ENCODE results near the gene PRKX.
"Not testable (repeated sequence)": the region's sequence is repeated elsewhere in the genome, so short reads cannot be mapped to it uniquely, and the experiment has no call there.

The PRKX gene

GRCh38 chrX:3713225-3713936 is at the start of gene PRKX:
PRKX (minus strand) TSS chrX:3713649; CDS start chrX:3713253, 396 bp downstream.
- DNase-seq, result no peak

- DNase-seq, result no peak
Measured at GRCh38 chrX:3763111-3763510, 49.7 kb upstream of the PRKX start.

DNA sequence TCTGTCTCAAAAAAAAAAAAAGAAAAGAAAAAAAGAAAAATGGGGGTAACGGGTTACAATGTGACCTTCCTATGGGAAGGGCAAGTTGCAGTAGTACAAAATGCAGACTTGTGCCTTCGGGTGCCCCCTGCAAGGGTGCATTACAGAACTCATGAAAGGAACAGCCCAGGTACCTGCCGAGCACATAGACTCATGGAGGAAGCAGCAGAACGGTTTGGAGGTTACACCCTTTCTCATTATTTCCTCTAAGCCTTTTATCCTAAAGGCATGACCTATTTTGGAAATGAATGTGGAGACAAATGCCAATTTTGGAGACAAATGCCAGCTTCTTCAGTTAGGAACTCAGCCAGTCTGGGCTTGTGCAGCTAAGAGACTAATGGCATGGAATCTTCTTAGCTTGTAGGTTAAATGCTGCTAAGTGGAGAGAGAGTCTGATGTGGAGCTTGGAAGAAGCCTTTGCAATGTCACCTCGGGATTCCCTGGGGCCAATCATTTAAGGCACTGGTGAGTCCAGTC is 44.1 kb upstream of the PRKX start:
- DNase-seq, result no peak

DNA sequence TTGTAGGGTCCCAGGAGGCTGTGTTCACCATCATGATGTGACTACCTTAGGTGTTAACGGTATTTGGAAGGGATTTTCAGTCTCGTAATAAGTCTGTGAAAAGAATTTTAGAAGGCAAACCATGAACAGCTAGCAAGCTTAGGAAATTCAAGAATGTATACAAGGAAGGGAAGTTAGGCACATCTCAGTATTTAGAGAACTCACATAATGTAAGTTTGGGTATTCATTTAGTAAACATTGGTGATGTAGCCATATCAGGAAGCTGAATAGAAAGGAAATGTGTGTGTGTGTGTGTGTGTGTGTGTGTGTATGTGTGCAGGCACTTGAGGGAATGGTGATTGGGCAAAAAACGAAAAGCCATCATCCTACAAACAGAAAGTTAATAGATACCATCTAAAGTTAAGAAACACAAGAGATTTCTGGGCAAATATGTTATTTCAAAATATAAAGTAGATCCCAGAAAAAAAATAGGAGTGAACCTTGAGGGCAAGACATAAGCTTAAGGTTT is 34.7 kb upstream of the PRKX start:
- DNase-seq, result no peak

DNA sequence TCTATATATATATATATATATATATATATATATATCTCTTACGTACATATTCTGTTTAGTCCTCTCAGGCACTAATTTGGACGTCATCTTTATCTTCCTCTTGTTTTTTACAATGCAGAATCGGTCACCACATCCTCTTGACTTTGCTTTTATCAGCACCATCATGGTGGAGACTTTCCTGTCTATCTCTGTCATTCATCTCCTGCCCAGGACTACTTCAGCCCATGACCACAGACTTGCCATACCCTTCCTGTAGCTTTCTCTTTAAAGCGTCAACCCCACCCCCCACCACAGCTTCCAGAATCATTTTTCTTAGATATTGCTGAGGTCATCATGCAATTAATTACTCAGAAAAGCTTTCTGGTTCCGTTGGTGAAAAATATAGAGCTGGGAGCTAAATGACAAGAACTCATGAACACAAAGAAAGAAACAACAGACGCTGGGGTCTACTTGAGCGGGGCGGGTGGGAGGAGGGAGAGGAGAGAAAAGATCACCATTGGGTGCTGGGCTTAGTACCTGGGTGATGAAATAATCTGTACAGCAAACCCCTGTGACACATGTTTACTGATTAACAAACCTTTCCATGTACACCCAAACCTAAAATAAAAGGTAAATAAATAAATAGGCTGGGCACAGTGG is 30.5 kb upstream of the PRKX start:
- no peak for DNase-seq

GRCh38 chrX:3740946-3741345 is 27.5 kb upstream of the PRKX start:
- DNase-seq, result not testable (repeated sequence)

DNA sequence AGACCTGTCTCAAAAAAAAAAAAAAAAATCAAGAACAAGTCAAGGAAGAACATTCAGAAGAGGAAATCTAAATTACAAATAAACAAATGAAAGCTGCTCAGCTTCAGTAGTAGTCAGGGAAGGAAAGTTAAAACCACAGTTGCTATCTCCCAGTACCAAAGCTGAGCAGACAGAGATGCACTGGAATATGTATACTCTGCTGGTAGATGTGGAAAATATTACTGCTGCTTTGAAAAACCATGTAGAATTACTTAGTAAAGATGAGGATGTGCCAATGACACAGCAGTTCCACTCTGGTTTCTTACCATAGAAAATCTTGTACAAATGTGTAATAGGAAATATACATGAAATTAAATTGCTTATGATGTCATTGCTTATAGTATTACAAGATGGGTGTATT is 25.1 kb upstream of the PRKX start:
- no peak for DNase-seq

DNA sequence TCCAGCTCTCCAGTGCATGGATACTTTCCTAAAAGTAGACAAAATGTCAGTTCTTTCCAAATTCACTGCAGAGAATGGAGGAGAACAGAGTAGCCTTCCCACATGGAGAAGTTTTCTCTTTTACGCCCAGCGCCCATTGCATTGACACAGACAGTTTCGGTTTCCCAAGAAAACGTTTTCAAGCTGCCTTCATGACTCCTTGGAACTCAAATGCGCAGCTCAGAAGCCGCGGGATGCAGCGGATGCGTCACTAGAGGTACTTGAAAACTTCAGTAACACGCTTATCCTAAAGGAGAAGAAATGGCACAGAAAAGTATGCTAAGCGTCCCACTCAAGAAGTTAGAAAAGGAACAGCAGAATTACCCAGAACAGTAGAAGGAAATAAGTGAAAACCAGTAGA is 23.1 kb upstream of the PRKX start:
- not testable (repeated sequence) for DNase-seq

GRCh38 chrX:3735891-3736290 is 22.4 kb upstream of the PRKX start:
- DNase-seq, result not testable (repeated sequence)

DNA sequence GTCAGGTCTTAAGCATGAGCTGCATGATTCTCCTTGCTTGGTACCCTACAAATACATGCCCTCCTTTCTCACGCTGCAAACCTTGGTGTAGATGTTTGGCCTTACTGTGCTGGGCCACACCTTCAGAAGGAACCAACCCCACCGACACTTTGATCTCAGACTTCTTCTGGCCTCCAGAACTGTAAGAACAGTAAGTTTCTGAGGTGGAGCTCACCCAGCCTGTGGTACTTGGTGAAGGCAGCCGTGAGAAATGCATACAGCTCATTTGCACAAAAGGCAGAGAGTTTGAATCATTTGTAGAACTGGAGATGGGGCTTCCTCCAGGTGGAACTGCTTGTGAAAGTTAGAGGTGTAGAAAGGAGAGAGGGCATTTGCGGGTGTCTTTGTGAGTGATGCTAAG is 21.0 kb upstream of the PRKX start:
- not testable (repeated sequence) for DNase-seq

DNA sequence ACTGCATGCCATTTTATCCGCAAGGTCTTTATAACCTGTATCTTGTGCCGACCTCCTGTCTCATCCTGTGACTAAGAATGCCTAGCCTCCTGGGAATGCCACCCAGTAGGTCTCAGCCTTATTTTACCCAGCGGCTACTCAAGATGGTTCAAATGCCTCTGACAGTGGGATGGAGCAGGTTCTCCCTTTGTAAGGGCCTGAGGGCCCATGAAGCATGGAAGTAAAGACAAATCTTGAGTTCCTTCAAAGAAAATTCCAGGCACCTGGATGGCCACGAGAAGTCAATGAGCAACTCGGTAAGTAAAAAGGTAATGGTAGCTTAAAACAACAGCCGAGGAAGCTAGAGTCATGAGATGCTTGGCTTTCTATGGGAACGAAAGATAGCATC is 19.6 kb upstream of the PRKX start:
- DNase-seq, result no peak

DNA sequence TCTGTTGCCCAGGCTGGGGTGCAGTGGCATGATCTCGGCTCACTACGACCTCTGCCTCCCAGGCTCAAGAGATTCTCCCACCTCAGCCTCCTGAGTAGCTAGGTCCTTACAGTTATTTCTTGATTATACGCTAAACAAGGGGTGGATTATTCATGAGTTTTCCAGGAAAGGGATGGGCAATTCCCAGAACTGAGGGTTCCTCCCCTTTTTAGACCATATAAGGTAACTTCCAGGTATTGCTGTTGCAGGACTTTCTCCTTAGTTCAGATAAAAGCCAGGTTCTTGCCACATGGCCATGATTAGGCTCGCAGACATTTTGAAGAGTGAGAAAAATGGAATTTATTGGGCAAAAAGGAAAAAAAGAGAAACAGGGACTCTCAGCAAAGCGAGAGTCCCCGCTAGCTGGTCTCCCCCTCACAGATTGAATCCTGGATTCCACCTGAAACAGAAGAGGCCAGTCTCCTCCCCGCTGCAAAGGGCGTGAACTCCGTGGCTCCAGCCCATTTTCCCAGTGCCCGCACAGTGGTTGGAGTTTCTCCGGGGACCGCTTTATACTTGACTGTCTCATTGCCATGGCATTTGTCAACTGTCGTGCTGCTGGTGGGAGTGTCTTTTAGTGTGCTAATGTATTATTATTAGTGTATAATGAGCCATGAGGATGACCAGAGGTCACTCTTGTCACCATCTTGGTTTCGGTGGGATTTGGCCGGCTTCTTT is 19.0 kb upstream of the PRKX start:
- not testable (repeated sequence) for DNase-seq

GRCh38 chrX:3728454-3728853 is 15.0 kb upstream of the PRKX start:
- no peak for DNase-seq

- not testable (repeated sequence) for DNase-seq
Measured at GRCh38 chrX:3723460-3723859, 10.0 kb upstream of the PRKX start.

DNA sequence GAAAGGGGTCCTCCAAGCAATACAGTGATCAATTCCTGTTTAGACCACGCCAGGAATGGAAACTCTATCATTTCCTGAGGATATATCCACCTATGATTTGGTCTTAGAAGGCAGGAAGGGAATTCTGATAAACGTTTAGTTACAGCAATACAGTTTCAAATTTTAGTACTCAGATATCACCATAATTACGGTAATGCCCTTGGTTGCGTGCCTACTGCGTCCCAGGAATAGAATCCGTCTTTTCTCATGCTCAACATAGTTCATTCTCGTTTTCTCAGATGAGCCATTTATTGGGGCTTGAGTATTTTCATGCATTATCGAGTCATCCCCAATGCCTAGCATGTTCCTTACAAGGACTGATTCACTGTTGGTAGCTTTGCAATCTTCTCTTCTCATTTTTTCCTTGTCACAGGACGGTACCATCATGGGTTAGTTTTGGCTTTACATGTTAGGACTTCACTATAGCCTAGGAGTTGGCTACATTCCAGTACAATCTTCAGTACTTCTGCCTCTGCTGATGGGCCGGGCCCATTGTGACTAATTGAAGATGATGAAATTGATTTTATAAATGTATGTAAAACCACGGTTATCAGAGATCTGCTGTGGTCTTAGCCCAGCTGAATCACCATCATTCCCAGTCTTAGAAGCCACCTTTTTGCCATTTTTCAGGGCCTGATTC is 4.4 kb upstream of the PRKX start:
- DNase-seq, result no peak

GRCh38 chrX:3715921-3716320 is 2.5 kb upstream of the PRKX start:
- no peak for DNase-seq

GRCh38 chrX:3714706-3715479 is 1.4 kb upstream of the PRKX start:
- DNase-seq, result not testable (repeated sequence)

DNA sequence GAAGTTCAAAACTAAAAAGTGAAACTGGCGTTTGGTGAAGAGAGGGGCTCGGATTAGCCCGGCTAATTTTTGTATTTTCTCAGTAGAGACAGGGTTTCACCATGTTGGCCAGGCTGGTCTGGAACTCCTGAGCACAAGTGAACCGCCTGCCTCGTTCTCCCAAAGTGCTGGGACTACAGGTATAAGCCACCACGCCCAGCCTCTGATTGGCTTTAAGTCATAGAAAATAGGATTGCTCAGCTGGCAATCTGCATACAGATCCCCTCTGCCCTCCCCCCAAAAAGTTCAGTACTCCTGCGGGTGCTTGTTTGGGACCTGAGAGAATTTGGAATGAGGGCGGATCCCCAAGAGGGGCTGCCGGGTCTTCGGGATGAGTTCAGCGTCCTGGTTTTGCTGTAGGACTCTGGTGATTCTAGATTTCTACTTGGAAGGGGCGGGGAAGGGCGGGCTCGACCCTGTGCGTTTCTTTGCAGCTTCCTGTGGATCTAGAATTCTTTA is 537 bp upstream of the PRKX start:
- no peak for DNase-seq

GRCh38 chrX:3712870-3713224 is 602 bp downstream of the PRKX start:
- DNase-seq, result no peak

DNA sequence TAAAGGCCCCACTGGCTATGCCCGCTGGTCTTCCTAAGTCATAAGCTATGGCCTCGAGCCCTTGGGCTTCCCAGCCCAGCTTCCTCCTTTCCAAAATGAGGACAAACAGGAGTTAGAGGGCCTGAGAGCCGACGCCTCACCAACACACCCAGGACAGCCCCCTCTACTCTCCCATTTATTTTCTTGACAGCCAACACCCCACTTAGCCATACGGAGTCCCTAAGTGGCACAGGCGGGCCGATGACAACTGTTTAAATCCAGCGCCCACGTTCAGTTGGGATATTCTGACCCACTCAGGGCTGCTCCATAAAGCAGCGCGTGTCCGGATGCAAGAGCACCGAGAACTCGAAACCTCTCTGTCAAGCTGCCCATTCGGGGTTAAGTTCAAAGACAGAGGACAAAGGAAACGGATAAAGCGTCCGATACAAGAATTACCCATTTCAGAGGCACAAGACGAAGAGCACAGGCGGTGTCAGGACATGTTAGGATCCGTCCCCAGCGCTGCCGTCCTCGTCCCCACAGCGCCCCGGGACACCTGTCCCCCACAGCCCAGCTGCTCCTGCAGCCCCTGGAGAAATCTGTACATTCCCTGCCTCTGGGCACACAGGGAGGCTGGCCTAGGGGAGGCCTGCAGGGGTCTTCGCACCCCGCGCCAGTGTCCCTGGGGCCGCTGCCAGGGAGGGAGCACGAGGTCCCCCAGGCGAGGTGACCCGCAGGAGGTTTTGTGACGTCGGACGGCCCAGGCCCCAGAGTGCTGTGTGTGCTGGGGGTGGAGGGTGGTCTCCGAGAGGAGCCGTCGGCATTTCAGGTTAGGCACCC is 1.2 kb downstream of the PRKX start:
- no peak for DNase-seq

DNA sequence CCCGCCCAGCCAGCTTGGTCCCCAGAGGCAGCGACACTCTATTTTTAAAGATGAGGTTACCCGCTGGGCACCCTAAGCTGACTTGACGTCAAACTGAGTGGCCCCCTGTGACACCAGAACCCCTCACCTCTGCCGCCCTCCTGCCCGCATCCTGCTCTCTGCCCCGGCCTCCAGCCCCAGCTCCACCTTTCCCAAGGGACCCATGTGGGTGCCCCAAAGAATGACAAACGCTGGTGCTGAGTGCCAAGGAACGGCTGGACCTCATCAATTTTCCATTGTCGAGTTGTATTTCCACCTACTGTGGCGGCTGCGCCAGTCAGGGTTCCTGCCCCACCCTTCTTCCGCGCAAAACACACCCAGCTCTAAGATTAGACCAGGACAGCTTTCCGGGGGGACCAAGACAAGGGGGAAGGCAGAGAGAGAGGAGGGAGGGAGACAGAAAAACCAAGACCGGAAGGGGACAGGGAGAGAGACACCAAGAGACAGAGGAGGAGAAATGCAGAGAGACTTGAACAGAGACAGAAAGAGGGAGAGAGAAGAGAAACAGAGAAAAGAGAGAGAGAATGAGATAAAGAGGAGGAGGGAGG is 2.0 kb downstream of the PRKX start:
- no peak for DNase-seq
